Thymus (tissue), 11 donors: Measurements from ENCODE around the gene LMOD3. TPM values are rescaled to one million over a fixed set of nuclear protein-coding genes. Genes with fewer than 3 reads are reported as not detected.

Experiments
- DNase-seq, 9 donors: peaks; one replicate each; pipeline ENCODE4 v3.0.0-alpha.2; 2013; ENCODE audit warnings: low spot score in 9 of 9, low read depth in 6 of 9, missing footprints in 1 of 9
- H3K27ac ChIP-seq, 2 donors: one replicate each; pipeline ENCODE4 v1.5.1; 2013; ENCODE audit warnings: control low read depth in 1 of 2, low read depth in 1 of 2, low read length in 1 of 2, mild to moderate bottlenecking in 1 of 2, moderate library complexity in 1 of 2
- H3K27me3 ChIP-seq, 2 donors: one replicate each; pipeline ENCODE4 v1.5.1; 2013; ENCODE audit warnings: low read length in 1 of 2; ENCODE audit not compliant: control insufficient read depth in 2 of 2, insufficient read depth in 1 of 2
- H3K36me3 ChIP-seq, 2 donors: one replicate each; pipeline ENCODE4 v1.5.1; 2013; ENCODE audit warnings: low read length in 1 of 2, mild to moderate bottlenecking in 1 of 2, moderate library complexity in 1 of 2; ENCODE audit not compliant: control insufficient read depth in 2 of 2, insufficient read depth in 2 of 2
- H3K4me1 ChIP-seq, 2 donors: one replicate each; pipeline ENCODE4 v1.5.1; 2013; ENCODE audit warnings: low read length in 2 of 2; ENCODE audit not compliant: control insufficient read depth in 2 of 2, insufficient read depth in 2 of 2
- H3K4me3 ChIP-seq, 2 donors: one replicate each; pipeline ENCODE4 v1.5.1; 2013; ENCODE audit warnings: low read length in 2 of 2, control low read depth in 1 of 2, mild to moderate bottlenecking in 1 of 2
- H3K9me3 ChIP-seq, 2 donors: one replicate each; pipeline ENCODE4 v1.5.1; 2013; ENCODE audit warnings: low read length in 1 of 2, mild to moderate bottlenecking in 1 of 2; ENCODE audit not compliant: control insufficient read depth in 2 of 2, insufficient read depth in 1 of 2
- WGBS: extraction: QIAGEN DNeasy Blood & Tissue Kit; methylation state at CpG from one replicate; pipeline ENCODE4 v1.1.7; 2013; 5-methylcytosine and 5-hydroxymethylcytosine counted together
- polyA plus RNA-seq: library from polyadenylated mRNA; stranded (reverse); fragments of 200-250 nt; gene quantifications from one replicate; pipeline ENCODE4 v1.2.3, GENCODE V29; 2013
- total RNA-seq: library from RNA; stranded (reverse); fragments of 120-200 nt; gene quantifications from one replicate; pipeline ENCODE4 v1.2.4, GENCODE V29; 2013
- donor health status: healthy.

Gene LMOD3
- total and polyA plus RNA-seq, 2 donors: 0.11 to 0.14 TPM

DNA sequence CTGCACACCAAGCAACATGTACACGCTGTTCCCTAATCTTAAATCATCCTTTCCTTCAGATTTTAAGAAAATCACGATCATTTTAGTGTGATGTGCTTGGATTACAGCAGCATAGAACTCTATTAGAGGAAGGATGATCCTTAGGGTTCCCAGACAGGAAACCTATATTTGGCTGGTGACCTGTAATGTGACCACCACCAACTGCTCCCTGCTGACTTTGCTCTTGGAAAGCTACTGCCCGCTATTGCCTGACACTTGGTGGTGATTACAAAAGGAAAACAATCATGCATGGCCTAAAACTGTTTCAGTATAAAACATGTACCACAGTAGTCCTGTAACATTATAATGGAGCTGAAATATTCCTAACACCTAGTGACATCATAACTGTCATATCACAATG, 27.2 kb upstream of the LMOD3 start:
- Histone ChIP-seq H3K9me3 (no peaks in the 10 kb centered on the region), H3K4me1 (peaks cover 5 to 7% of the 10 kb centered on the region in 2 donors), H3K36me3 (no peaks in the 10 kb centered on the region), H3K4me3 (no peak overlapping the region), H3K27ac (no peak overlapping the region), H3K27me3 (no peaks in the 10 kb centered on the region)
- 98% methylated on average over 3 of the region's 3 CpGs for WGBS
- DNase-seq: no peak

GRCh38 chr3:69145688-69146087, 23.3 kb upstream of the LMOD3 start:
- Histone ChIP-seq H3K9me3 (no peaks in the 10 kb centered on the region), H3K27me3 (no peaks in the 10 kb centered on the region), H3K36me3 (no peaks in the 10 kb centered on the region), H3K27ac (no peak overlapping the region), H3K4me1 (peaks cover 7 to 9% of the 10 kb centered on the region in 2 donors), H3K4me3 (no peak overlapping the region)
- no peak for DNase-seq

DNA sequence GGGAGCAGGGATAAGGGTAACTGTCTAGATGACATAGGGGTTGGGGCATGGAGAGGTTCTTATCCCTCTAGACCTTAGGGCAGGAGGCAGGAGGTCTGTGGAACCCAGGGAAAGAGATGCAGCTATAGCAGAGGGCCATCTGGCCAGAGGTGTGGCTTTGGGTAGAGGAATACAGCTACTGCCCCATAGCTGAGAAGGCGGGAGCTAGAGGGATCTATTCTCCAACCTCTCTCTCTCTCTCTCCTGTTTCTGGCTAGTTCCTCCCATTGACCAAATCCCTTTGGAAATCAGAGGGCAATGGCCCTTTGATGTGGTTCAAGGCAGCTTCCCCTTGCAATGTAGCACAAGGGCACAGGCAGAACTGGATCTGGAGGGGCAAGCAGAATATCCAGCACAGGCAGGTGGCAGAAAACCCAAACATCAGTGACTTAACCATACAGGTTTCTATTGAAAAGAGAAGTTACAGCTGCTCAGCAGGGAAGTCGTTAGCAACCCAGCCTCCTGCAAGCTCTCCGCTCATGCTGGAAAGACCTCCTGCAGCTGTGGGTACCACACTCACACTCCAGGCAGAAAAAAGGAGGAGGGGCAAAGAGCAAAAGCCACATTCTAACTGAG, 22.3 kb upstream of the LMOD3 start:
- peak in 7 of 9 donors; percentile 15 to 75 (median 43) for DNase-seq
- Histone ChIP-seq H3K9me3 (no peaks in the 10 kb centered on the region), H3K4me1 (peaks cover 7 to 9% of the 10 kb centered on the region in 2 donors), H3K36me3 (no peaks in the 10 kb centered on the region), H3K27ac (no peak overlapping the region), H3K4me3 (no peak overlapping the region), H3K27me3 (no peaks in the 10 kb centered on the region)
- 35% methylated on average over 3 of the region's 3 CpGs for WGBS

DNA sequence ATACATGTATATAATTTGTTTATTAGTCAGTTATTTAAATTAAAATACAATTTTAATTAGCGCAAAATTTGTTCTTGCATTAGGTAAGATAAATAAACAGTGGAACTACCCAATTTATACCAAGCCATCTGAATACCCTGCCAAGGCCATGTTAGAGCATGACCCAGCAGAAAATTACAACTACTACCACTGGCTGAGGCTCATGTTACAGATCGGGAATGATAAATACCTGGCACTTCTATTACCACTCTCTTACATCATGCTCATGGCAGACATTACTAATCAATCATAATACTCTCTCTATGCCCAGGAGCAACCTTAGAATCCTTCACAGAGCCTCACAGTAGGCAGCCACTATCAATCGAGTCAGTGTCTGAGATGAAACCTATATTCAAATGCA, 21.2 kb upstream of the LMOD3 start:
- Histone ChIP-seq H3K27me3 (no peaks in the 10 kb centered on the region), H3K9me3 (no peaks in the 10 kb centered on the region), H3K27ac (no peak overlapping the region), H3K4me1 (peaks cover 7 to 9% of the 10 kb centered on the region in 2 donors), H3K36me3 (no peaks in the 10 kb centered on the region), H3K4me3 (no peak overlapping the region)
- DNase-seq: no peak
- 97% methylated on average over 3 of the region's 3 CpGs for WGBS

- Histone ChIP-seq H3K27me3 (no peaks in the 10 kb centered on the region), H3K4me3 (no peak overlapping the region), H3K4me1 (peaks cover 7 to 9% of the 10 kb centered on the region in 2 donors), H3K36me3 (no peaks in the 10 kb centered on the region), H3K9me3 (no peaks in the 10 kb centered on the region), H3K27ac (no peak overlapping the region)
- no peak for DNase-seq
- 97% methylated on average over 4 of the region's 4 CpGs for WGBS
Measured at GRCh38 chr3:69142797-69143454, 20.5 kb upstream of the LMOD3 start.

DNA sequence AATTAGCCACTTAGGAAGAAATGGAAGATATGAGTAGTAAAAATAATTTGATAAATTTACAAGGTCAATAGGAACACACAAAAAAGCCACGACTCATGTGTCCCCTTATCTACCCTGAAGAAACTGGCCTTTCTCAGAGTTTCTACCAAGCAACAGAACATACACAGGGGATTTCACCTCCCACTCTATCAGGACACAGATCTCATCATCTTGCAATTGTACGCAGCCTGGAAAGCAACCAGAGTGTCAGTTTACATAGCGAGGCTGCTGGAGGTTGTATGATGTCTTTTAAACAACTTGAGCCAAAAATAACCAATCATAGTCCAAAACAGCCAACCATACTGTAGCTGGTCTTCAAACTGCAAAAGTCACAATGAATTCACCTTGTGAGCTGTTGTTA, 19.7 kb upstream of the LMOD3 start:
- no peaks in the 10 kb centered on the region for H3K9me3 ChIP-seq
- WGBS: 94% methylated on average over 3 of the region's 3 CpGs
- no peak overlapping the region for H3K4me3 ChIP-seq
- H3K4me1 ChIP-seq: peaks cover 7 to 9% of the 10 kb centered on the region in 2 donors
- no peak for DNase-seq
- no peaks in the 10 kb centered on the region for H3K27me3 ChIP-seq
- no peaks in the 10 kb centered on the region for H3K36me3 ChIP-seq
- no peak overlapping the region for H3K27ac ChIP-seq

DNA sequence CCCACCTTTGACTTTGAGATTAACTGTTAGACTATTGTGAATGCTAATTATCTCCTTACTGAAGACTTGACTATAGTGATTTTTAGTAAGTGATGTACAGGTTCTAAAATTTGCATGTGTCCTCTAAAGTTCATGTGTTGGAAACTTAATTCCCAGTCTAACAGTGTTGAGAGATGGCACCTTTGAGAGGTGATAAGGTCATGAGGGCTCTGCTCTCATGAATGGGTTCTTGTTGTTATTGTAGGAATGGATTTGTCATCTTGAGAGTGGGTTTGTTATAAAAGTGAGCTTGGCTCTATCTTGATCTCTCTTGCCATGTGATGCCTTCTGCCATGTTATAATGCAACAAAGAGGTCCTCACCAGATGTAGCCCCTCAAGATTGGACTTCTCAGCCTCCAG, 18.9 kb upstream of the LMOD3 start:
- Histone ChIP-seq H3K27ac (no peak overlapping the region), H3K9me3 (no peaks in the 10 kb centered on the region), H3K36me3 (no peaks in the 10 kb centered on the region), H3K4me3 (no peak overlapping the region), H3K27me3 (no peaks in the 10 kb centered on the region), H3K4me1 (peaks cover 7 to 9% of the 10 kb centered on the region in 2 donors)
- DNase-seq: no peak

DNA sequence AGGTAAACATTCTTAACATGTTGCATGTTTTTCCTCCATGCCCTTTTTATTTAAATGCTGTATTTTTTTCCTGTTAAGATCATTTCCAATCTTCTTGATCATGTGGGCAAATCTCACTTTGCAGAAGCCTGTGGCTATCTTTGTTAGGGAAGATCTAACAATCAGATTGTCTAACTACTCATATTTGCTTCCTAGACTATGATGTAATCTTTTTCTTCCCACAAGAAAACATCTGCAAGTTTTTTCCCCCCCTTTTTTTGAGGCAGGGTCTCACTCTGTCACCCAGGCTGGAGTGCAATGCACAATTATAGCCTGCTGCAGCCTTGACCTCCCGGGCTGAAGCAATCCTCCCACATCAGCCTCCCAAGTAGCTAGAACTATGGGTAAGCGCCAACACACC, 15.0 kb upstream of the LMOD3 start:
- Histone ChIP-seq H3K4me1 (no peaks in the 10 kb centered on the region), H3K27ac (no peak overlapping the region), H3K4me3 (no peak overlapping the region), H3K27me3 (no peaks in the 10 kb centered on the region), H3K9me3 (no peaks in the 10 kb centered on the region), H3K36me3 (no peaks in the 10 kb centered on the region)
- 97% methylated on average over 2 of the region's 2 CpGs for WGBS
- no peak for DNase-seq

GRCh38 chr3:69137005-69137404, 14.6 kb upstream of the LMOD3 start:
- H3K4me3 ChIP-seq: no peak overlapping the region
- H3K27me3 ChIP-seq: no peaks in the 10 kb centered on the region
- no peaks in the 10 kb centered on the region for H3K9me3 ChIP-seq
- H3K36me3 ChIP-seq: no peaks in the 10 kb centered on the region
- no peak overlapping the region for H3K27ac ChIP-seq
- no peaks in the 10 kb centered on the region for H3K4me1 ChIP-seq
- no peak for DNase-seq
